Renal pelvis (tissue), 12 donors: Measurements from ENCODE around the gene PER3. TPM values are rescaled to one million over a fixed set of nuclear protein-coding genes. Genes with fewer than 3 reads are reported as not detected.

ENCODE experiments used
- DNase-seq: peaks from one replicate; pipeline ENCODE4 v3.0.0-alpha.2; 2013
- long read RNA-seq, 16 experiments: transcript quantifications; one replicate each; lab custom pipeline, GENCODE V29; 2026
- polyA plus RNA-seq, 3 donors: library from polyadenylated mRNA; unstranded; fragments of 120-200 nt; gene quantifications; one replicate each; pipeline ENCODE4 v1.2.1, GENCODE V29; 2013; ENCODE audit not compliant: insufficient read length in 3 of 3

Gene PER3
- 10 to 100 TPM; 10.8 to 14.1 (median 11.8) TPM for polyA plus RNA-seq
- long read RNA-seq, donor 1, partial matches to known transcripts: 0 of 1 reads
- long read RNA-seq, donor 1, other reads (novel, unspliced or antisense): 0 of 1 reads
- long read RNA-seq, donor 2: 0 reads
- long read RNA-seq, donor 3, partial matches to known transcripts: 0 of 2 reads
- long read RNA-seq, donor 3, other reads (novel, unspliced or antisense): 0 of 2 reads
- long read RNA-seq, donor 4, partial matches to known transcripts: 0 of 3 reads
- long read RNA-seq, donor 4, other reads (novel, unspliced or antisense): 0 of 3 reads
- long read RNA-seq, donor 5, partial matches to known transcripts: 0 of 1 reads
- long read RNA-seq, donor 5, other reads (novel, unspliced or antisense): 0 of 1 reads
- long read RNA-seq, donor 6: 0 reads
- long read RNA-seq, donor 7: 0 reads
- long read RNA-seq, donor 8: 0 reads
- long read RNA-seq, donor 9, partial matches to known transcripts: 0 of 1 reads
- long read RNA-seq, donor 9, other reads (novel, unspliced or antisense): 0 of 1 reads
- long read RNA-seq, donor 10: 0 reads
- long read RNA-seq, donor 11: 0 reads
- long read RNA-seq, donor 12, partial matches to known transcripts: 0 of 1 reads
- long read RNA-seq, donor 12, other reads (novel, unspliced or antisense): 0 of 1 reads
- long read RNA-seq, donor 13: 0 reads
- long read RNA-seq, donor 14: 0 reads
- long read RNA-seq, donor 15, partial matches to known transcripts: 0 of 1 reads
- long read RNA-seq, donor 15, other reads (novel, unspliced or antisense): 0 of 1 reads
- long read RNA-seq, donor 16: 0 reads

DNA sequence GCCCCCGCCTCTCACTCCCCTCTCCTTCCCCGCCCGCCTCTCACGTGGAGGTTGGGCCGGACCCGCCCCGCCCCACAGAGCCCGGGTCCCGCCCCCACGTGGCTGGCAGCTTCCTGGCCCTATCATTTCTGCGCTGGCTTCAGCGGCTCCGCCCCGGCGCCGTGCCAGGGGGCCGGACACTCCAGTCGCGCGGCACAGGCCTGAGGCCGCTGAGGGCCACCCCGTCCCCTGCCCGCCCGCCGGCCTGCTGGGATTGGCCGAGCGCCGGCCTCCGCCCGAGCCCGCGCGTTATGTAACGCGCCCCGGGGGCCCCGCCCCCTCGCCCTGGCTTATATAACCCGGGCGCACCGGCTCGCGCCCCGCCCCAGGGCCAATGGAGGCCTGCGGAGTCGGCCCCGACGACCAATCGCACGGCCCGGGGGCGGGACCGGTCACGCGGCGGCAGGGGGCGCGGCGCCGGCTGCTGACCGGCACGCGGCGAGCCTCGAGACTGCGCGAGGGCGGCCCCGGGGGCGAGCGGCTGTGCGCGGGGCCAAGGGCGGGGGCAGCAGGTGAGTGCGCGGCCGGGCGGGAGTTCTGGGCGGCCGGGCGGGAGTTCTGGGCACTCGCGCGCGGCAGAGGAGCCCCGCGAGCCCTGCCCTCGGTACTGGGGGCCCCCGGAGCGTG lies at the start of gene PER3:
PER3 (plus strand) TSS at position 466 of the 666 bp plus-strand sequence. CDS start 587 bp downstream, outside the sequence.
- peak; percentile 96 for DNase-seq

DNA sequence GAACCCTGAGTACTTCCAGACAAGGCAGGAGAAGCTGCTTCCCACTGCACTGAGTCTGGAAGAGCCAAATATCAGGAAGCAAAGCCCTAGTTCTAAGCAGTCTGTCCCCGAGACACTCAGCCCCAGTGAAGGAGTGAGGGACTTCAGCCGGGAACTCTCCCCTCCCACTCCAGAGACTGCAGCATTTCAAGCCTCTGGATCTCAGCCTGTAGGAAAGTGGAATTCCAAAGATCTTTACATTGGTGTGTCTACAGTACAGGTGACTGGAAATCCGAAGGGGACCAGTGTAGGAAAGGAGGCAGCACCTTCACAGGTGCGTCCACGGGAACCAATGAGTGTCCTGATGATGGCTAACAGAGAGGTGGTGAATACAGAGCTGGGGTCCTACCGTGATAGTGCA lies 46.0 kb upstream of the PER3 start:
- DNase-seq: no peak

- DNase-seq: no peak
Measured at GRCh38 chr1:7743346-7743745, 40.7 kb upstream of the PER3 start.

DNA sequence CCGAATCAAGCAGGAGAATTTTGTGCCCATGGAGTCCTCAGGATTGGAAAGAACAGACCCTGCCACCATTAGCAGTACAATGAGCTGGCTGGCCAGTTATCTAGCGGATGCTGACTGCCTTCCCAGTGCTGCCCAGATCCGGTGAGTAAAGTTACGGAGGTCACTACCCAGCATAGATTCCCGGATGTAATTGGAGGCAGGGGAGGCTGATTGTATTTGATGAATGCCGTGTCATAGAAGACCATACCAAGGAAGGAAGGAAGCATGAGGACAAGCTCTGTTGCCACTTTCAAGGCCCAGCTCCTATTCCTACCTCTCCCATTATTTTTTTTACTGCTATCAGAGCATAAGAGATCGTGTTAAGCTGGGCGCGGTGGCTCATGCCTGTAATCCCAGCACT lies 39.2 kb upstream of the PER3 start:
- no peak for DNase-seq

DNA sequence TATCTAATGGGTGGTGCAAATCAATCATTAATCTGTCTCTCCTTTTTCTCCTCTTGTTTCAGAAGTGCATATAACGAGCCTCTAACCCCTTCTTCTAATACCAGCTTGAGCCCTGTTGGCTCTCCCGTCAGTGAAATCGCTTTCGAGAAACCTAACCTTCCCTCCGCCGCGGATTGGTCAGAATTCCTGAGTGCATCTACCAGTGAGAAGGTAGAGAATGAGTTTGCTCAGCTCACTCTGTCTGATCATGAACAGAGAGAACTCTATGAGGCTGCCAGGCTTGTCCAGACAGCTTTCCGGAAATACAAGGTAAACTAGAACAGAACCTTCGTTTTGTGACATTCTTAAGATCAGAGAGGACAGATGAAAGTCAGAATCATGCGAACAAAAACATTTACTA lies 38.3 kb upstream of the PER3 start:
- no peak for DNase-seq

GRCh38 chr1:7747605-7748004 lies 36.5 kb upstream of the PER3 start:
- DNase-seq: no peak

GRCh38 chr1:7749126-7749525 lies 35.0 kb upstream of the PER3 start:
- DNase-seq: no peak

GRCh38 chr1:7751174-7751573 lies 32.9 kb upstream of the PER3 start:
- no peak for DNase-seq

DNA sequence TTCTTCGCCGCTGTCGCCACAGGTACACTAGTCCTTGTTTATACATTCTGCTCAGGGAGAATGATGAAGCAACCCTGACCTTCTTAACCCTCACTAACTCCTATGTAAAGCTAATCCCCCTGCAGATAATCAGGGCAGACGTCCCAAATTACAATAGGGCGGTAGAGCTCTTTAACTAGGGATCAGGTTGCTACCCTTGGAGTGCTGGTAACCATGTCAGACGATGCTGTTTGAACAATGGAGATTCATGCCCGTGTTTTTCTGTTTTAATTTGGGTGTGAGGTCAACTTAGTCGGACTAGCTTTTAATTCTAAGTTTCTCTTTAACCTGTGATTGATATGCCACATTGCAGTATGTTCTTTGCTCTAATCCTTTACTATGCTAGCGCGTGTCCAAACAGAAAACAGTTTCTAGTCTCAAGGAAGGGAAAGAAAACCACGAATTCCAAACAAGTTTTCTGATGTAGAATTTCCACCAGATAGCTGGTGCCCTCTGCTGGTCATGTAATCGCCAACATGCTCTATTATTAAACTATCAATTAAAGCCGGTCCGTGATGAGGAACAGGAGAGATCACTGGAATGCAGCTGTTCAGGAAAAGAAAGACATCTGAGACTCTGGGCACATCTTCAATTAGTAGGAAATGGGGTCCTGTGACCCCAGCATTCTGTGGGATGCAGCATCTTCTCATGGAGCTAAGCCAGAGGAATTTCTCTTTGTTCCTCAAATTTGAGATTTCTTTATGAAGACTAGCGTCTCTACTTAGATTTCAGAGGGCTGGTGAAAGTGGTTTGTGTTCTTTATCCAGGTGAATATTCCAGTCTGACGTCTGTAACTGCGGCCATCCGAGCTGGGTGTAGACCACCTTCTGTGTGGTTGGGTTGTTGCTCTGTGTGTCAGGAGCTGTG lies 31.3 kb upstream of the PER3 start:
- peak; percentile 85 for DNase-seq

- DNase-seq: no peak
Measured at GRCh38 chr1:7753641-7754040, 30.4 kb upstream of the PER3 start.

- DNase-seq: no peak
Measured at GRCh38 chr1:7754234-7754633, 29.9 kb upstream of the PER3 start.

GRCh38 chr1:7755448-7755847 lies 28.6 kb upstream of the PER3 start:
- DNase-seq: no peak

DNA sequence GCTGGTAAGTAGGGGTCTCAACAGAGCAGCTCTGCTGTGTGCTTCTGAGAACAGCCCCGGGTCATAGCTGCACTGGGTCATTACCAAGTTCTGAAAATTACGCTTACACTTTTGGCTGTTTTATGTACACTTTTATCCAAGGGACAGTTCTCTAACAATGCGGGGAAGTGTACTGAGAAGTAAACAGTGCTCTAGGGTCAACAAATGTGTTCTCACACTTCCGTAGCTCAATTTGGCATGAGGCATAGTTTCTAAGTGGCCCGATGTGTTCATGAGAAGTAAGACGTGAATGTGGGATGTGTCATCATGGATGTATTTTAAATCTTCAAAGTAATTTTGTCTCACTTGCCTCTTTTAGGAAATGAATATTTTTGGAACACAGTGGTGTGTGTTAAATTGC lies 23.8 kb upstream of the PER3 start:
- DNase-seq: no peak

DNA sequence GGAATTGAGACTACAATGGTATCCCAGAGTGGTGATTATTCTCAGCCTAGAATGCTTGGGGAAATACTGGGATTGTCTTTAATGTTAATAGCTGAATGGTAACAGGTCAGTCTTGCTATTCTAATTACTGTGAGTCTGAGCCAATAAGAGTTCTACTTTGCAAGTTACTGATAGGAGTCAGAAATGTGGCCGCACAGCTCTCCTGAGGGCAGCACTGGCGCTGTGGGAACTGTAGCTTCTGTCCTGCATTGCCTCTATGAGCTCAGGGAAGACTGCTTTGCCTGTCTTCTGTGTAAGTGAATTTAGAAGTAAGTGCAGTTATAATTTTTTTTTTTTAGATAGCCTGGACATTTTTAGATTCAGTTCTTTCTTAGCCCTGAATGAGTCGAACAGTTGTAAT lies 23.0 kb upstream of the PER3 start:
- DNase-seq: no peak

GRCh38 chr1:7767176-7767575 lies 16.9 kb upstream of the PER3 start:
- no peak for DNase-seq

DNA sequence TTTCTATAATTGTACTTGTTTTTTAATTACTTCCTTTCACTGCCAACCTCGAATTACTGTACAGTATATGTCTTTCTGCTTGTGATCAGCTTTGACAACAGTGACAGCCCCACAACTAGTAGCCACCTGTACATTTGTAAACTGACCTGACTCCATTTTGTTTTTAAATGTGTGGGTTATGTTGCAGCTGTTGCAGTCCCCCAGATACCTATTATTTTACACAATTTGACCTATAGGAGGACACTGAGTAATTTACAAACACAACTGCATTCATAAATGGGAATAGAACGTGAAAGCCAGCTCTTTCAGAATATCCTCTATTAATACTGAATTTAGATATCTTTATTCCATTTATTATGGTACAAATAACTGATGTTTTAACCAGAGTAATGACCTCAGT lies 15.5 kb upstream of the PER3 start:
- no peak for DNase-seq

DNA sequence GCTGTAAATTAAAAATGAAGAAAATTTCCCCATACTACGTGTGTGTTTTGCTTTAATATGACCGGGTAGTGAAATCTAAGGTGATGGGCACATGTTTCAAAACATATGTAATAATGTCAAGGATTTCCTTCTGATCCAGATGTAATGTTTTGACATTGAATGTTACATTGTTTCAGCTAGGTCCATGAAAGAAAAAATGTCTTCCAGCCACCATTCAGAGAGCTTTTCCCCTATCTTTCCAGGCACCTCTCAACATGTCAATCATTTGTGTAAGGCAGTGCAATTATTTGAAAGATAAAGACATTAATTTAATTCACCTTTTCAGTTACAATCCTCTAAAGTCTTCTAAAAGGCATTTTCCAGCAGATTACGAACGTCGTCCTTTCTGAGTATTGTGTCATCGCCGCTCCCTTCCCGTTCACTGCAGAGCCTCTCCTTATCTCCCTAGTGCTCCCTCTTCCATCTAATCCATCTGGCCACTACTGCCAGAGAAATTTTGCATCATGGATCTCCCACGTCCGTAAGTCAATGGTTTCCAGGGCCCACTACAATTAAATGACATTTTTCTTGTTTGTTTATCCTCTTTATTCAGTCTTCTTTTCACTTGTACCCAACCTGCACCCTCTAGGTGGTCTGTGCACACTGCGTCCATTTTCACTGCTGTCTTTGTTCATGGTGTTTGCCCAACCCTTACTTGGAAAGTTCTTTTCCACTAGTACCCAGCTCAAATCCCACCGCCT lies 14.2 kb upstream of the PER3 start:
- DNase-seq: no peak

GRCh38 chr1:7770669-7770996 lies 13.5 kb upstream of the PER3 start:
- DNase-seq: no peak

DNA sequence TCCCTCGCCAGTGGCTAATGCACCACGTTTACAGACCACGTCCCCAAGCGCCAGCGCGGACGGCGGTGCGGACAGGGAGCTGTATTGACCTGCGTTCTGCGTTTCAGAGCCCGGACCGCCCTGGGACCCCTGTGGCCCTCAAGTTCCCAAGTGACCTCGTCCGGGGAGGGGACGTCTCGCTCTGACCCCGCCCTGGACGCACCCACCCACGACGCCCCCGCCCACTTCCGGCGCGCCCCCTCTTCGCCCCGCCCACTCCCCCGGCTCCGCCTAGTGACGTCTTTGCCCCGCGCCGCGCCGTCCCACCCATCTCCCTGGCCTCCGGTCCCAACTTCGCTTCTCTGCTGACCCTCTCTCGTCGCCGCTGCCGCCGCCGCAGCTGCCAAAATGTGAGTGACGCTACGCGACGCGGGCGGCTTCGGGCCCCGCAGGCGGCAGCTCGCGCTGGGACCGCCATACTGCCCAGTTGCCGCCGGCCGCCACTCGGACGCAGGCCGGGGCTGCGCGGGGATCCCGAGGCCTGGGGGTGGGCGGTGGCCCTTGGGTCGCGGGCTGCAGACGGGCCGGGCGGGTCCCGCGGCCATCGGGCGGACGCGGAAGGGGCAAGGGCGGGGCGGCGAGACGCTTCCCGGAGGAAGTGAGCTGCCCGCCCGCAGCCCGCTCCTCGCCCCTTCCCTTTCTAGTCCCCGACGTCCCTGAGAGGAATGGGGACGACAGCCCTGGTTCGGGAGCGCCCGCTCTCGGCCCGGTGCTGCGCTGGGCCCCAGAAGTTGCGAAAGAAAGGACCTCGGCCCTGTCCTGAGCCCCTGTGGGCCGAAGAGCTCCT lies 12.9 kb upstream of the PER3 start, which contains the start of gene VAMP3:
VAMP3 (plus strand) TSS at position 300 of the 826 bp plus-strand sequence; CDS start at position 388, 88 bp downstream.
- DNase-seq: peak; percentile 80

GRCh38 chr1:7771823-7772299 lies 12.2 kb upstream of the PER3 start:
- DNase-seq: no peak
